GM18526 (cell line): ENCODE data around the gene ESD.

Experiments used
- POLR2A ChIP-seq: IDR thresholded peaks from 3 replicates; pipeline ENCODE4 v1.6.1; 2011; ENCODE audit not compliant: insufficient read length; ENCODE audit errors: extremely low read depth

Gene ESD

GRCh38 chr13:46736541-46737310 lies 60.2 kb downstream of the ESD start:
- TF ChIP-seq POLR2A = no peak

- TF ChIP-seq POLR2A = no peak
Observed at GRCh38 chr13:46735425-46735824, 61.5 kb downstream of the ESD start.

GRCh38 chr13:46731535-46731934 lies 65.4 kb downstream of the ESD start:
- no peak for TF ChIP-seq POLR2A

GRCh38 chr13:46728777-46729176 lies 68.2 kb downstream of the ESD start:
- no peak for TF ChIP-seq POLR2A

GRCh38 chr13:46726347-46726746 lies 70.6 kb downstream of the ESD start:
- TF ChIP-seq POLR2A = no peak
